Activated CD8-positive, alpha-beta memory T cell treated with anti-CD3 and anti-CD28 coated beads for 48 hours (primary cell): ENCODE data around the gene TBRG4.

Experiments used
- DNase-seq, 3 experiments: peaks; one replicate each; pipeline ENCODE4 v3.0.0-alpha.2; 2020; ENCODE audit warnings: low read depth in 2 of 3, low spot score in 2 of 3

Gene TBRG4

GRCh38 chr7:45060295-45060694 is 51.2 kb downstream of the TBRG4 start:
- DNase-seq: no peak

GRCh38 chr7:45057878-45058277 is 53.6 kb downstream of the TBRG4 start:
- DNase-seq: no peak

GRCh38 chr7:45055594-45056219 is 55.8 kb downstream of the TBRG4 start:
- no peak for DNase-seq

- DNase-seq: no peak
Observed at GRCh38 chr7:45055016-45055415, 56.5 kb downstream of the TBRG4 start.

GRCh38 chr7:45054442-45054841 is 57.1 kb downstream of the TBRG4 start:
- no peak for DNase-seq

- no peak for DNase-seq
Observed at GRCh38 chr7:45053941-45054340, 57.6 kb downstream of the TBRG4 start.

- no peak for DNase-seq
Observed at GRCh38 chr7:45053401-45053800, 58.1 kb downstream of the TBRG4 start.

GRCh38 chr7:45052011-45052410 is 59.5 kb downstream of the TBRG4 start:
- no peak for DNase-seq

- DNase-seq: no peak
Observed at GRCh38 chr7:45050198-45050597, 61.3 kb downstream of the TBRG4 start.
